ENCODE data around the gene INSRR. TPM values are rescaled to one million over a fixed set of nuclear protein-coding genes. Genes with fewer than 3 reads are reported as not detected.

INSRR gene
- total RNA-seq, 2 experiments from 2014 or later = 0.47 to 0.54 TPM

DNA sequence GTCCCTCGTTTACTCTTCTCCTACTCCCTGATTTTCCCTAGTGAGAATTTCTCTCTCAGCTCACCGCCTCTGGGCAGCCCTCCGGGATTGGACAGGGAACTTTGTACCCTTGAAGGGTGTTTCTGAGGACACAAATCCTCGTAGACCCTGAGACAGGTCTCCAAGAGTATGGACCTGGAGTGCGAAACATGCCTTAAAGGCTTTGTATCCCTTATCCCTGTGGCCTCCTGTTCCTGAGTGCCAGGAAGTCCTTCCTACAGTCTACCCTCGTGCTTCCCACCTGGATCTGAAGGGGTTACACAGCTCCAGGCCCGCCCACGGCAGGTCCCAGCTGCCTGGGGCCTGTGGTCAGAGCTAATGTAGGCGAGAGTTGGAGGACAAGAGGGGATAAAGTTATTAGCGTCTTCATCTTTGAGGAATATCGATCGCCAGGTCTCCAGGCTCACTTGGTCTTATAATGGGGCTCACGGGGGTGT lies 27.0 kb upstream of the INSRR start:
- peaks cover 31% of the 10 kb centered on the region for H3K27me3 Mint-ChIP-seq
- TF ChIP-seq CTCF (IDR thresholded peaks at IDR 0.05) = no peak
- H3K4me1 Mint-ChIP-seq (ENCODE audit: low read depth) = peaks cover 3% of the 10 kb centered on the region
- H3K27ac Mint-ChIP-seq = no peak overlapping the region
- CTCF ChIA-PET = interaction anchor here (0.6 to 2.4 kb wide), 6 partner anchors 26 to 259 kb away, joined by 3 to 12 read pairs (median 4); partner anchors contain the start of gene NTRK1
- H3K36me3 Mint-ChIP-seq (ENCODE audit: low read depth) = no peaks in the 10 kb centered on the region
- intact Hi-C loops (cut with micrococcal nuclease) = no loop called here
- no peak for DNase-seq
- POLR2A ChIA-PET = no interaction called here
- no peak overlapping the region for H3K4me3 Mint-ChIP-seq
- no peak for ATAC-seq
- H3K9me3 Mint-ChIP-seq = no peaks in the 10 kb centered on the region

DNA sequence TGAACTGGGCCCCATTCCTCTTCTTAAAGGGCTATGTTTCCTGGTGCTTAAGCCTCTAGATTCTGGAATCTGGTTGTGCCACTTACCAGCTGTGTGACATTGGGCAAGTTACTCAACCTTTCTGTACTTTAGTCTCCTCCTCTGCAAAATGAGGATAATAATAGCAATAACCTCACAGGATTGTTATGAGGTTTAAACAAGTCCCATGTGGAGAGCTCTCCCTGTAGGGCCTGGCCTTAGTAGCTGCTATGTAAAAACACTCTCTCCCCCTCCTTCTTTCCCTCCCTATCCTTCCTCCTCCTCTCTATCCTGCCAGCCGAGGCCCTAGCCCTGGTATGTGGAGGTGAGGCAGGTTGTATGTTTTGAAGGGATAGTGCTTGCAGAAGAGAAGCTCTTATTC lies 26.4 kb upstream of the INSRR start:
- CTCF ChIA-PET = interaction anchor here (1.1 to 2.4 kb wide), 4 partner anchors 25 to 196 kb away, joined by 4 to 12 read pairs (median 4); partner anchors contain the start of gene NTRK1
- Mint-ChIP-seq H3K4me1 (ENCODE audit: low read depth) (peaks cover 3% of the 10 kb centered on the region), H3K36me3 (ENCODE audit: low read depth) (no peaks in the 10 kb centered on the region), H3K27ac (no peak overlapping the region), H3K4me3 (no peak overlapping the region), H3K9me3 (no peaks in the 10 kb centered on the region), H3K27me3 (peaks cover 27% of the 10 kb centered on the region)
- ATAC-seq (no peak), DNase-seq (no peak)
- TF ChIP-seq CTCF (IDR thresholded peaks at IDR 0.05) = no peak
- intact Hi-C loops (cut with micrococcal nuclease) = no loop called here
- POLR2A ChIA-PET = no interaction called here

- Mint-ChIP-seq H3K4me1 (ENCODE audit: low read depth) (no peaks in the 10 kb centered on the region), H3K4me3 (no peak overlapping the region), H3K27me3 (peaks cover 25% of the 10 kb centered on the region), H3K9me3 (no peaks in the 10 kb centered on the region), H3K27ac (no peak overlapping the region), H3K36me3 (ENCODE audit: low read depth) (no peaks in the 10 kb centered on the region)
- DNase-seq (no peak), ATAC-seq (no peak)
- CTCF ChIA-PET = interaction anchor here (1.1 to 2.0 kb wide), 3 partner anchors 8 to 195 kb away, joined by 4 to 10 read pairs (median 4); partner anchors contain the start of gene PEAR1
- POLR2A ChIA-PET = no interaction called here
- TF ChIP-seq CTCF (IDR thresholded peaks at IDR 0.05) = no peak
- intact Hi-C loops (cut with micrococcal nuclease) = no loop called here
Observed at GRCh38 chr1:156884560-156885184, 25.8 kb upstream of the INSRR start.

DNA sequence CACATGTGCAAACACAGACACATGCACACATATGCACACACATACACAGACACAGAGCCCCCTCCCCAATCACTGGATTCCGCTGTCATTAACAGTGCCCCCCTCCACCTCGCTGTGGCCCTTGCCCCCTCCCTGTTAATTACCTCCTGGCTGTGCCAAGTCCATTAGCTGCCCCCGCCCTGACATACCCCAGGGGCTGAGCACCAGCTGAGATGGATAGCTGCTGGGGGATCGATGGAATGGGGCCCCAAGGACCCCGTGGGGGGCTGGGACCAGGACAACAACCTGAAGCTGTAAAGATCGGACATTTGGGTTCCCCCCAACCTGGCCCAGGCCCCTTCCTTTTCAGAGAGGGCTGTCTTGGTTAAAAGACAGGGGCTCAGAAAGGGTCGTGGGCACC lies 25.0 kb upstream of the INSRR start:
- POLR2A ChIA-PET = no interaction called here
- DNase-seq (no peak), ATAC-seq (no peak)
- Mint-ChIP-seq H3K9me3 (no peaks in the 10 kb centered on the region), H3K4me3 (no peak overlapping the region), H3K27ac (no peak overlapping the region), H3K27me3 (peaks cover 23% of the 10 kb centered on the region), H3K36me3 (ENCODE audit: low read depth) (no peaks in the 10 kb centered on the region), H3K4me1 (ENCODE audit: low read depth) (no peaks in the 10 kb centered on the region)
- TF ChIP-seq CTCF (IDR thresholded peaks at IDR 0.05) = no peak
- CTCF ChIA-PET = interaction anchor here (0.8 to 2.0 kb wide), 4 partner anchors 9 to 158 kb away, joined by 3 to 10 read pairs (median 3); partner anchors contain the start of gene PEAR1
- intact Hi-C loops (cut with micrococcal nuclease) = no loop called here

- Mint-ChIP-seq H3K27me3 (peaks cover 21% of the 10 kb centered on the region), H3K4me3 (no peak overlapping the region), H3K27ac (no peak overlapping the region), H3K4me1 (ENCODE audit: low read depth) (no peaks in the 10 kb centered on the region), H3K9me3 (no peaks in the 10 kb centered on the region), H3K36me3 (ENCODE audit: low read depth) (no peaks in the 10 kb centered on the region)
- DNase-seq = no peak
- TF ChIP-seq CTCF (IDR thresholded peaks at IDR 0.05) = no peak
- CTCF ChIA-PET = interaction anchor here (10.4 kb wide), 1 partner anchor 8 kb away, joined by 83 read pairs; the partner anchor contains the start of gene PEAR1
- no peak for ATAC-seq
- intact Hi-C loops (cut with micrococcal nuclease) = no loop called here
- POLR2A ChIA-PET = no interaction called here
Observed at GRCh38 chr1:156882543-156882942, 23.6 kb upstream of the INSRR start.

All from activated CD8-positive, alpha-beta T cell treated with anti-CD3 and anti-CD28 coated beads for 36 hours (primary cell).